ENCODE measurements around the gene AATF. TPM values are rescaled to one million over a fixed set of nuclear protein-coding genes. Genes with fewer than 3 reads are reported as not detected.

The AATF gene
- total and polyA plus RNA-seq, 9 of the 15 experiments (the other 6 are each of a cell fraction or from before 2014, with no cell fraction given), result 34.5 to 133 (median 90.1) TPM

- TF ChIP-seq ZBTB49 (CRISPR knock-in tag; IDR thresholded peaks at IDR 0.05; ENCODE audit: borderline replicate concordance), result no peak
- TF ChIP-seq ZBTB11 (CRISPR knock-in tag; IDR thresholded peaks at IDR 0.05), result peak in 1 of 3 experiments; percentile 88; a peak in 2 of 6 replicates
- TF ChIP-seq TRIM24 (IDR thresholded peaks at IDR 0.05), result peak; percentile 42 to 53; a peak in 2 of 4 replicates
- TF ChIP-seq E2F3 (CRISPR knock-in tag; IDR thresholded peaks at IDR 0.05), result peak; percentile 97
- no peak for TF ChIP-seq HDGF (IDR thresholded peaks at IDR 0.05)
- no peak for TF ChIP-seq ASH1L (IDR thresholded peaks at IDR 0.05; ENCODE audit: borderline replicate concordance, low read depth, partially characterized antibody)
- TF ChIP-seq CUX1 (CRISPR knock-in tag; IDR thresholded peaks at IDR 0.05), result no peak
- TF ChIP-seq CREM (IDR thresholded peaks at IDR 0.05; ENCODE audit: low read depth), result peak; percentile 94
- no peak for TF ChIP-seq PTRF (tag; IDR thresholded peaks at IDR 0.05)
- peak; percentile 89; the same call in 1 of the 2 replicates for TF ChIP-seq BRD4 (IDR thresholded peaks at IDR 0.05)
- no peak for TF ChIP-seq KAT7 (CRISPR knock-in tag; IDR thresholded peaks at IDR 0.05; ENCODE audit: borderline replicate concordance)
- no peak for TF ChIP-seq ZNF174 (CRISPR knock-in tag; IDR thresholded peaks at IDR 0.05)
- TF ChIP-seq CGGBP1 (CRISPR knock-in tag; IDR thresholded peaks at IDR 0.05), result no peak
- peak; percentile 62; the same call in 1 of the 2 replicates for TF ChIP-seq SOX6 (IDR thresholded peaks at IDR 0.05)
- no peak for TF ChIP-seq ZNF717 (CRISPR knock-in tag; IDR thresholded peaks at IDR 0.05)
- TF ChIP-seq HES1 (IDR thresholded peaks at IDR 0.05; ENCODE audit: low read depth), result peak; percentile 63; the same call in 1 of the 2 replicates
These were observed at the start of gene AATF (continued) for GRCh38 chr17:36948717-36949460.
